GM23248 (cell line): ENCODE measurements around the gene CRLF2. TPM values are rescaled to one million over a fixed set of nuclear protein-coding genes. Genes with fewer than 3 reads are reported as not detected.
"Not testable (repeated sequence)": the region's sequence is repeated elsewhere in the genome, so short reads cannot be mapped to it uniquely, and the experiment has no call there.

Source experiments
- DNase-seq: peaks from one replicate; pipeline ENCODE4 v3.0.0-alpha.2; 2015
- H2AFZ ChIP-seq: fragments of 200-600 bp; sonication (generic); 2 replicates; pipeline ENCODE4 v1.6.1; 2016; ENCODE audit warnings: antibody characterized with exemption
- H3F3A ChIP-seq: fragments of 200-600 bp; sonication (generic); 2 replicates; pipeline ENCODE4 v1.6.1; 2016; ENCODE audit warnings: mild to moderate bottlenecking, antibody characterized with exemption, mixed run types; ENCODE audit not compliant: insufficient read depth
- H3K27ac ChIP-seq: fragments of 200-600 bp; sonication (generic); 2 replicates; pipeline ENCODE4 v1.5.1; 2016; ENCODE audit warnings: mild to moderate bottlenecking
- H3K27me3 ChIP-seq: fragments of 200-600 bp; sonication (generic); replicated peaks from 2 replicates; pipeline ENCODE4 v1.6.1; 2016; ENCODE audit warnings: mild to moderate bottlenecking; ENCODE audit not compliant: insufficient read depth
- H3K36me3 ChIP-seq: fragments of 200-600 bp; sonication (generic); 2 replicates; pipeline ENCODE4 v1.6.1; 2016; ENCODE audit warnings: low read depth, mild to moderate bottlenecking
- H3K4me1 ChIP-seq: fragments of 200-600 bp; sonication (generic); 2 replicates; pipeline ENCODE4 v1.6.1; 2016; ENCODE audit warnings: mild to moderate bottlenecking; ENCODE audit not compliant: insufficient read depth
- H3K4me2 ChIP-seq: fragments of 200-600 bp; sonication (generic); one replicate; pipeline ENCODE4 v1.6.1; 2016; ENCODE audit warnings: mild to moderate bottlenecking; ENCODE audit not compliant: unreplicated experiment
- H3K4me3 ChIP-seq: fragments of 200-600 bp; sonication (generic); 2 replicates; pipeline ENCODE4 v1.5.1; 2016; ENCODE audit warnings: mild to moderate bottlenecking
- H3K79me2 ChIP-seq: fragments of 200-600 bp; sonication (generic); 2 replicates; pipeline ENCODE4 v1.6.1; 2016; ENCODE audit warnings: mild to moderate bottlenecking; ENCODE audit not compliant: insufficient read depth
- H3K9ac ChIP-seq: fragments of 200-600 bp; sonication (generic); 2 replicates; pipeline ENCODE4 v1.6.1; 2016; ENCODE audit warnings: mild to moderate bottlenecking
- H3K9me2 ChIP-seq: fragments of 200-600 bp; sonication (generic); 2 replicates; pipeline ENCODE4 v1.6.1; 2016; ENCODE audit warnings: mixed run types, mild to moderate bottlenecking, moderate library complexity; ENCODE audit not compliant: insufficient read depth
- H3K9me3 ChIP-seq: fragments of 200-600 bp; sonication (generic); one replicate; pipeline ENCODE4 v1.6.1; 2017; ENCODE audit warnings: low read depth
- H4K20me1 ChIP-seq: fragments of 200-600 bp; sonication (generic); 2 replicates; pipeline ENCODE4 v1.6.0; 2016; ENCODE audit not compliant: insufficient read depth
- EZH2 ChIP-seq: fragments of 200-600 bp; sonication (generic); IDR thresholded peaks from 2 replicates; pipeline ENCODE4 v1.6.1; 2018; ENCODE audit warnings: antibody characterized with exemption, mild to moderate bottlenecking; ENCODE audit not compliant: insufficient read depth, poor library complexity, severe bottlenecking
- EZH2phosphoT487 ChIP-seq: fragments of 200-600 bp; sonication (generic); IDR thresholded peaks from 2 replicates; pipeline ENCODE4 v1.6.1; 2018; ENCODE audit warnings: antibody characterized with exemption, moderate library complexity, mild to moderate bottlenecking, low read depth; ENCODE audit not compliant: insufficient read depth
- WGBS, 2 experiments: methylation state at CpG; one replicate each; pipeline ENCODE4 v1.1.6; 2015 to 2017; ENCODE audit warnings: low lambda C conversion rate in 2 of 2, low coverage in 1 of 2; ENCODE audit errors: missing lambda C conversion rate in 2 of 2; 5-methylcytosine and 5-hydroxymethylcytosine counted together
- in situ Hi-C: fragments of 300-500 bp; cut with MboI; formaldehyde crosslinking; loops from 2 replicates; pipeline ENCODE4 v1.15.0; 2020
- polyA plus RNA-seq: library from polyadenylated mRNA; unstranded; fragments of >200 nt; fragmentation: Nextera tagmentation; extraction: Ambion mirVana; gene quantifications from 2 replicates; pipeline ENCODE4 v1.2.1, GENCODE V29; 2016
- total RNA-seq: library from RNA; depleted of rRNA; stranded (reverse); fragments of >200 nt; shearing (Covaris generic); gene quantifications from 2 replicates; pipeline ENCODE4 v1.2.3, GENCODE V29; 2014; rRNA removed

The CRLF2 gene
- not detected in 2 replicates for total RNA-seq
- not detected in 2 replicates for polyA plus RNA-seq

DNA sequence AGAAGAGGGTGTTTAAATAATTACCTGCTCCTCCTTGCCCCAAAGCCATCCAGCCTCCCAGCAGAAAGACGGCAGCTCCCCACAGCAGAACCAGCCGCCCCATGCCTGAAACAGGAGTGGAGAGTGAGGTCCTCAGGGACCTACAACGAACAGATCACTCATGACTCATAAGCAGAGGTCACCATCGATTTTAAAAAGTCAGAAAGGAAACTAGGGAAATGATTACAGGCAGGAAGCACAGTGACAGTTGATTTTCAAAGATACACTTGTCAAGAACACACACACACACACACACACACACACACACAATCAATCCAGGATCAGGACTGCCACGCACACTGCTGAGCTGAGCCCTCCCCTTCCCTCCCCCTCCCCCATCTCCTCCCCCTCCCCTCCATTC, at the start of gene CRLF2:
CRLF2 (minus strand) TSS at position 118 of the 400 bp plus-strand sequence; CDS start at position 103, 15 bp downstream.
- H3K9me3 ChIP-seq: no peaks in the 10 kb centered on the region
- DNase-seq: peak; percentile 9

DNA sequence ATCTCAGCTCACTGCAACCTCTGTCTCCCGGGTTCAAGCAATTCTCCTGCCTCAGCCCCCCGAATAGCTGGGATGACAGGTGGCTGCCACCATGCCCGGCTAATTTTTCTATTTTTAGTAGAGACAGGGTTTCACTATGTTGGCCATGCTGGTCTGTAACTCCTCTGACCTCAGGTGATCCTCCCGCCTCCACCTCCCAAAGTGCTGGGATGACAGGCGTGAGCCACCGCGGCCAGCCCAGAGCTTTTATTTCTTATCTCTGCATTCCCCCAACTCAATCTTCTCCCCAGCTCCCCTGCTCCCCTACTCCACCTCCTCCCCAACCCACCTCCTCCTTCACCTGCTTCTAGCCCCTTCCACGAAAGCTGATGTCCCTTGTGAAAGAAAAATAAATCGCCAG, 49.3 kb upstream of the CRLF2 start:
- DNase-seq, H3K9me3 ChIP-seq, H3K4me2 ChIP-seq: not testable (repeated sequence)

More for the DNA sequence above, at the start of gene CRLF2:
- Histone ChIP-seq H3K4me1 (no peaks in the 10 kb centered on the region), H2AFZ (no peak within 1 kb of the TSS), H3K27me3 (no peaks in the 10 kb centered on the region), H3K36me3 (no peaks in the 10 kb centered on the region), H3K4me2 (no peak within 1 kb of the TSS), H3K27ac (no peak within 1 kb of the TSS), H3K9me2 (no peaks in the 10 kb centered on the region), H4K20me1 (no peaks in the 10 kb centered on the region), H3K79me2 (no peaks in the 10 kb centered on the region), H3K9ac (no peak within 1 kb of the TSS), H3K4me3 (no peak within 1 kb of the TSS), H3F3A (no peaks in the 10 kb centered on the region)
- in situ Hi-C loops: no loop called here
- TF ChIP-seq EZH2 (no peak), EZH2phosphoT487 (no peak)
- WGBS, 2 experiments: 0 to 3% methylated on average over 4 to 5 of the region's 5 CpGs

DNA sequence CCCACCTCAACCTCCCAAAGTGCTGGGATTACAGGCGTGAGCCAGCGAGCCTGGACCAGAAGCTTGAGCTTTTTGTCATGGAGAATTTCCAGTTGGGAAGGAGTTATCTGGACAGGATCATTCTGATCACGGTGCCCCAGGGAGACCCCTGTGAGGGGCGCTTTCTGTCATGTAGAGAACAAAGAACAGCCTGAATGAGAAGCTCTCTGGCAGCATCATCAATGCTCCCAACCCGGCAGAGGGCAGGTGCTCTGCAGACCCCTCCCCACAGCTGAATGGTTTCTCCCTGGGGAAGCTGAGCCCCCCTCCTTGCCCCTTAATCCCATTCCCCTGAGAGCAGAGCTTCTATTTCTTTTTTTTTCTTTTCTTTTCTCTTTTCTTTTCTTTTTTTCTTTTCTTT, 48.8 kb upstream of the CRLF2 start:
- H3K27ac ChIP-seq: no peak overlapping the region
- H3K27me3 ChIP-seq: no peaks in the 10 kb centered on the region
- WGBS, 2 experiments: 14 to 16% methylated on average over 5 of the region's 5 CpGs
- H3K79me2 ChIP-seq: no peaks in the 10 kb centered on the region
- no peak for TF ChIP-seq EZH2phosphoT487
- TF ChIP-seq EZH2: no peak
- no peaks in the 10 kb centered on the region for H4K20me1 ChIP-seq
- H3F3A ChIP-seq: no peaks in the 10 kb centered on the region
- H3K4me3 ChIP-seq: no peak overlapping the region
- no peak for DNase-seq
- no peaks in the 10 kb centered on the region for H3K9me3 ChIP-seq
- H2AFZ ChIP-seq: no peak overlapping the region
- H3K4me1 ChIP-seq: no peaks in the 10 kb centered on the region
- in situ Hi-C loops: no loop called here
- no peaks in the 10 kb centered on the region for H3K9me2 ChIP-seq
- no peaks in the 10 kb centered on the region for H3K36me3 ChIP-seq
- no peak overlapping the region for H3K4me2 ChIP-seq
- H3K9ac ChIP-seq: no peak overlapping the region

More for the DNA sequence above, 49.3 kb upstream of the CRLF2 start:
- H4K20me1 ChIP-seq, H3K36me3 ChIP-seq, H3K27ac ChIP-seq, H3F3A ChIP-seq, H3K79me2 ChIP-seq, H2AFZ ChIP-seq, in situ Hi-C loops, H3K27me3 ChIP-seq, H3K4me1 ChIP-seq, H3K9ac ChIP-seq, H3K9me2 ChIP-seq, H3K4me3 ChIP-seq: not testable (repeated sequence)
- WGBS, 2 experiments: 45 to 50% methylated on average over 6 to 9 of the region's 9 CpGs

GRCh38 chrX:1252861-1253260, 40.4 kb upstream of the CRLF2 start:
- 43 to 50% methylated on average over 2 to 3 of the region's 3 CpGs for WGBS, 2 experiments
- Histone ChIP-seq H3K79me2 (no peaks in the 10 kb centered on the region), H3K36me3 (no peaks in the 10 kb centered on the region), H3K9me2 (no peaks in the 10 kb centered on the region), H3F3A (no peaks in the 10 kb centered on the region), H3K27me3 (no peaks in the 10 kb centered on the region), H3K9ac (no peak overlapping the region), H2AFZ (no peak overlapping the region), H3K4me3 (no peak overlapping the region), H4K20me1 (no peaks in the 10 kb centered on the region), H3K4me1 (no peaks in the 10 kb centered on the region), H3K27ac (no peak overlapping the region), H3K4me2 (no peak overlapping the region), H3K9me3 (no peaks in the 10 kb centered on the region)
- no peak for DNase-seq
- in situ Hi-C loops: no loop called here
- TF ChIP-seq EZH2 (no peak), EZH2phosphoT487 (no peak)
